KMS-11 (cell line): ENCODE measurements around the gene RPL32.
"Not testable (repeated sequence)": the region's sequence is repeated elsewhere in the genome, so short reads cannot be mapped to it uniquely, and the experiment has no call there.

Experiments used
- H2AFZ ChIP-seq: fragments of 200-600 bp; sonication (generic); 2 replicates; pipeline ENCODE4 v1.6.1; 2016; ENCODE audit warnings: antibody characterized with exemption, mixed run types, low read depth
- H3K27ac ChIP-seq: fragments of 200-600 bp; sonication (generic); 2 replicates; pipeline ENCODE4 v1.6.1; 2016; ENCODE audit warnings: mild to moderate bottlenecking, mixed run types
- H3K27me3 ChIP-seq: fragments of 200-600 bp; sonication (generic); 2 replicates; pipeline ENCODE4 v1.6.1; 2017; ENCODE audit warnings: mild to moderate bottlenecking, low read depth, mixed run types, moderate library complexity; ENCODE audit not compliant: insufficient read depth
- H3K36me3 ChIP-seq: fragments of 200-600 bp; sonication (generic); 2 replicates; pipeline ENCODE4 v1.6.1; 2017; ENCODE audit warnings: mild to moderate bottlenecking, mixed run types; ENCODE audit not compliant: insufficient read depth
- H3K4me1 ChIP-seq: fragments of 200-600 bp; sonication (generic); 2 replicates; pipeline ENCODE4 v1.6.1; 2016; ENCODE audit warnings: mild to moderate bottlenecking, low read depth, mixed run types; ENCODE audit not compliant: poor library complexity, severe bottlenecking
- H3K4me2 ChIP-seq: fragments of 200-600 bp; sonication (generic); 2 replicates; pipeline ENCODE4 v1.7.0; 2016; ENCODE audit warnings: mild to moderate bottlenecking, mixed run types
- H3K4me3 ChIP-seq: fragments of 200-600 bp; sonication (generic); IDR thresholded peaks from 2 replicates; pipeline ENCODE4 v1.6.1; 2017; ENCODE audit warnings: low read depth, low read length, mixed read lengths; ENCODE audit not compliant: insufficient read depth
- H3K79me2 ChIP-seq: fragments of 200-600 bp; sonication (generic); 2 replicates; pipeline ENCODE4 v1.6.1; 2016; ENCODE audit warnings: low read depth, mixed run types; ENCODE audit not compliant: insufficient read depth
- H3K9ac ChIP-seq: fragments of 200-600 bp; sonication (generic); 2 replicates; pipeline ENCODE4 v1.6.1; 2016; ENCODE audit warnings: mild to moderate bottlenecking, mixed run types
- H4K20me1 ChIP-seq: fragments of 200-600 bp; sonication (generic); 2 replicates; pipeline ENCODE4 v1.6.1; 2016; ENCODE audit warnings: mild to moderate bottlenecking, mixed run types; ENCODE audit not compliant: insufficient read depth
- CTCF ChIP-seq: fragments of 200-600 bp; sonication (generic); conservative IDR thresholded peaks from 2 replicates; pipeline ENCODE4 v1.6.1; 2017; ENCODE audit warnings: low read depth, mild to moderate bottlenecking, antibody characterized with exemption, low read length, moderate library complexity, mixed read lengths

RPL32 gene

GRCh38 chr3:12796171-12797123, 44.9 kb downstream of the RPL32 start, which contains the start of gene CAND2:
TSS of gene CAND2 (plus strand) at chr3:12796680. CDS start at chr3:12796721, 41 bp downstream.
- Histone ChIP-seq H3K36me3 (no peaks in the 10 kb centered on the region), H3K4me3 (no peak within 1 kb of the TSS), H3K27me3 (no peaks in the 10 kb centered on the region), H3K4me2 (no peak within 1 kb of the TSS), H3K79me2 (no peaks in the 10 kb centered on the region), H3K27ac (no peak within 1 kb of the TSS), H3K9ac (peak within 1 kb of the TSS; percentile 42; the same call in 1 of the 2 replicates), H4K20me1 (no peaks in the 10 kb centered on the region), H3K4me1 (no peaks in the 10 kb centered on the region), H2AFZ (peak within 1 kb of the TSS; percentile 61)
- TF ChIP-seq CTCF = no peak

- H4K20me1 ChIP-seq = no peaks in the 10 kb centered on the region
- no peak overlapping the region for H3K9ac ChIP-seq
- TF ChIP-seq CTCF = no peak
- no peaks in the 10 kb centered on the region for H3K36me3 ChIP-seq
- no peaks in the 10 kb centered on the region for H3K27me3 ChIP-seq
- H3K27ac ChIP-seq = no peak overlapping the region
- no peak overlapping the region for H3K4me3 ChIP-seq
- H3K79me2 ChIP-seq = no peaks in the 10 kb centered on the region
- H3K4me2 ChIP-seq = no peak overlapping the region
- no peaks in the 10 kb centered on the region for H3K4me1 ChIP-seq
- no peak overlapping the region for H2AFZ ChIP-seq
These were observed 47.7 kb downstream of the RPL32 start for GRCh38 chr3:12793701-12794100.

GRCh38 chr3:12791430-12791829, 49.9 kb downstream of the RPL32 start:
- Histone ChIP-seq H3K9ac (no peak overlapping the region), H3K79me2 (no peaks in the 10 kb centered on the region), H3K36me3 (no peaks in the 10 kb centered on the region), H2AFZ (no peak overlapping the region), H4K20me1 (no peaks in the 10 kb centered on the region), H3K4me3 (no peak overlapping the region), H3K4me1 (no peaks in the 10 kb centered on the region), H3K27me3 (no peaks in the 10 kb centered on the region), H3K27ac (no peak overlapping the region), H3K4me2 (no peak overlapping the region)
- TF ChIP-seq CTCF = no peak

GRCh38 chr3:12787967-12788690, 53.2 kb downstream of the RPL32 start:
- H3K27ac ChIP-seq, H3K4me2 ChIP-seq, H3K9ac ChIP-seq, H3K36me3 ChIP-seq, H3K27me3 ChIP-seq, H3K4me3 ChIP-seq, H3K4me1 ChIP-seq, H3K79me2 ChIP-seq, H4K20me1 ChIP-seq, H2AFZ ChIP-seq: not testable (repeated sequence)

- not testable (repeated sequence) for H3K4me3 ChIP-seq, H3K27me3 ChIP-seq, H2AFZ ChIP-seq, H3K36me3 ChIP-seq, H3K27ac ChIP-seq, H3K4me1 ChIP-seq, H4K20me1 ChIP-seq, H3K79me2 ChIP-seq, H3K9ac ChIP-seq, H3K4me2 ChIP-seq
These were observed 54.0 kb downstream of the RPL32 start for GRCh38 chr3:12787346-12787745.
